ENCODE measurements around the gene BEST4. TPM values are rescaled to one million over a fixed set of nuclear protein-coding genes. Genes with fewer than 3 reads are reported as not detected.
"Not testable (repeated sequence)": the region's sequence is repeated elsewhere in the genome, so short reads cannot be mapped to it uniquely, and the experiment has no call there.

Gene BEST4
- total and polyA plus RNA-seq, 2 experiments from 2014 or later, result 0.31 to 0.32 TPM

GRCh38 chr1:44828003-44828651 is 40.2 kb upstream of the BEST4 start:
- Histone ChIP-seq H3K36me3 (ENCODE audit: low read depth) (no peaks in the 10 kb centered on the region), H3K9me2 (ENCODE audit: insufficient read depth) (no peaks in the 10 kb centered on the region), H3K4me3 (no peak overlapping the region), H3K4me2 (ENCODE audit: unreplicated experiment) (no peak overlapping the region), H3K79me2 (ENCODE audit: insufficient read depth) (no peaks in the 10 kb centered on the region), H3K9me3 (ENCODE audit: low read depth) (no peaks in the 10 kb centered on the region), H3K27me3 (replicated peaks; ENCODE audit: insufficient read depth) (no peaks in the 10 kb centered on the region), H3F3A (ENCODE audit: insufficient read depth) (no peaks in the 10 kb centered on the region), H3K9ac (no peak overlapping the region), H3K27ac (no peak overlapping the region), H2AFZ (no peak overlapping the region), H3K4me1 (ENCODE audit: insufficient read depth) (no peaks in the 10 kb centered on the region), H4K20me1 (ENCODE audit: insufficient read depth) (no peaks in the 10 kb centered on the region)
- in situ Hi-C loops (cut with MboI), result loop anchor here (25.0 kb wide), 1 partner anchor 484 kb away; no protein-coding TSS in a partner anchor
- TF ChIP-seq EZH2 (IDR thresholded peaks at IDR 0.05; ENCODE audit: insufficient read depth, poor library complexity, severe bottlenecking), result no peak
- no peak for TF ChIP-seq EZH2phosphoT487 (IDR thresholded peaks at IDR 0.05; ENCODE audit: insufficient read depth, low read depth)
- WGBS, 2 experiments (ENCODE audit: low coverage in 1 of 2, low lambda C conversion rate in 2 of 2, missing lambda C conversion rate in 2 of 2), result 89 to 93% methylated on average over 20 to 21 of the region's 21 CpGs
- DNase-seq, result no peak

- no peak overlapping the region for H3K27ac ChIP-seq
- TF ChIP-seq EZH2 (IDR thresholded peaks at IDR 0.05; ENCODE audit: insufficient read depth, poor library complexity, severe bottlenecking), result no peak
- TF ChIP-seq EZH2phosphoT487 (IDR thresholded peaks at IDR 0.05; ENCODE audit: insufficient read depth, low read depth), result no peak
- H3K9me2 ChIP-seq (ENCODE audit: insufficient read depth), result no peaks in the 10 kb centered on the region
- H3F3A ChIP-seq (ENCODE audit: insufficient read depth), result no peaks in the 10 kb centered on the region
- H3K4me1 ChIP-seq (ENCODE audit: insufficient read depth), result no peaks in the 10 kb centered on the region
- in situ Hi-C loops (cut with MboI), result loop anchor here (25.0 kb wide), 1 partner anchor 485 kb away; no protein-coding TSS in a partner anchor
- no peaks in the 10 kb centered on the region for H3K27me3 ChIP-seq (replicated peaks; ENCODE audit: insufficient read depth)
- H3K79me2 ChIP-seq (ENCODE audit: insufficient read depth), result no peaks in the 10 kb centered on the region
- no peak overlapping the region for H3K4me3 ChIP-seq
- WGBS, 2 experiments (ENCODE audit: low coverage in 1 of 2, low lambda C conversion rate in 2 of 2, missing lambda C conversion rate in 2 of 2), result 91 to 92% methylated on average over 28 of the region's 28 CpGs
- no peaks in the 10 kb centered on the region for H4K20me1 ChIP-seq (ENCODE audit: insufficient read depth)
- H3K4me2 ChIP-seq (ENCODE audit: unreplicated experiment), result no peak overlapping the region
- H3K9ac ChIP-seq, result no peak overlapping the region
- no peaks in the 10 kb centered on the region for H3K9me3 ChIP-seq (ENCODE audit: low read depth)
- no peaks in the 10 kb centered on the region for H3K36me3 ChIP-seq (ENCODE audit: low read depth)
- no peak for DNase-seq
- no peak overlapping the region for H2AFZ ChIP-seq
Observed at GRCh38 chr1:44827197-44828002, 39.4 kb upstream of the BEST4 start.

GRCh38 chr1:44826375-44827196 is 38.6 kb upstream of the BEST4 start:
- Histone ChIP-seq H3K4me3 (no peak overlapping the region), H3K4me2 (ENCODE audit: unreplicated experiment) (no peak overlapping the region), H3K27me3 (replicated peaks; ENCODE audit: insufficient read depth) (no peaks in the 10 kb centered on the region), H2AFZ (no peak overlapping the region), H3K79me2 (ENCODE audit: insufficient read depth) (no peaks in the 10 kb centered on the region), H3K9me3 (ENCODE audit: low read depth) (no peaks in the 10 kb centered on the region), H3K9me2 (ENCODE audit: insufficient read depth) (no peaks in the 10 kb centered on the region), H3K27ac (no peak overlapping the region), H4K20me1 (ENCODE audit: insufficient read depth) (no peaks in the 10 kb centered on the region), H3F3A (ENCODE audit: insufficient read depth) (no peaks in the 10 kb centered on the region), H3K9ac (no peak overlapping the region), H3K4me1 (ENCODE audit: insufficient read depth) (no peaks in the 10 kb centered on the region), H3K36me3 (ENCODE audit: low read depth) (no peaks in the 10 kb centered on the region)
- in situ Hi-C loops (cut with MboI), result loop anchor here (25.0 kb wide), 1 partner anchor 486 kb away; no protein-coding TSS in a partner anchor
- TF ChIP-seq EZH2 (IDR thresholded peaks at IDR 0.05; ENCODE audit: insufficient read depth, poor library complexity, severe bottlenecking) (no peak), EZH2phosphoT487 (IDR thresholded peaks at IDR 0.05; ENCODE audit: insufficient read depth, low read depth) (no peak)
- 85 to 88% methylated on average over 11 to 24 of the region's 24 CpGs for WGBS, 2 experiments (ENCODE audit: low coverage in 1 of 2, low lambda C conversion rate in 2 of 2, missing lambda C conversion rate in 2 of 2)
- DNase-seq, result no peak

- not testable (repeated sequence) for H3K9ac ChIP-seq
Observed at GRCh38 chr1:44824392-44824791, 36.4 kb upstream of the BEST4 start.

More at GRCh38 chr1:44824392-44824791, 36.4 kb upstream of the BEST4 start:
- H3K27ac ChIP-seq; H3K36me3 ChIP-seq (ENCODE audit: low read depth); H4K20me1 ChIP-seq (ENCODE audit: insufficient read depth); H3K79me2 ChIP-seq (ENCODE audit: insufficient read depth); H3K4me1 ChIP-seq (ENCODE audit: insufficient read depth); H3K4me2 ChIP-seq (ENCODE audit: unreplicated experiment); H3K9me2 ChIP-seq (ENCODE audit: insufficient read depth); H3K9me3 ChIP-seq (ENCODE audit: low read depth); DNase-seq; H3K27me3 ChIP-seq (replicated peaks; ENCODE audit: insufficient read depth); H2AFZ ChIP-seq; H3F3A ChIP-seq (ENCODE audit: insufficient read depth); H3K4me3 ChIP-seq; in situ Hi-C loops (cut with MboI): not testable (repeated sequence)
- WGBS, 2 experiments (ENCODE audit: low coverage in 1 of 2, low lambda C conversion rate in 2 of 2, missing lambda C conversion rate in 2 of 2), result 90 to 95% methylated on average over 6 of the region's 6 CpGs
